HL-60 (cell line): ENCODE data around the gene GSG1L2.

Source experiments
- CTCF ChIP-seq: IDR thresholded peaks from one replicate; pipeline ENCODE4 v1.5.1; 2011; ENCODE audit warnings: low read length, control low read depth, inconsistent platforms; ENCODE audit not compliant: insufficient read depth
- GABPA ChIP-seq: IDR thresholded peaks from 2 replicates; pipeline ENCODE4 v1.6.1; 2012; ENCODE audit warnings: low read depth
- POLR2AphosphoS5 ChIP-seq: IDR thresholded peaks from 2 replicates; pipeline ENCODE4 v1.6.1; 2012; ENCODE audit warnings: low read depth
- REST ChIP-seq: IDR thresholded peaks from 2 replicates; pipeline ENCODE4 v1.6.1; 2012; ENCODE audit warnings: low read depth; ENCODE audit not compliant: insufficient replicate concordance

GRCh38 chr17:9839433-9839832 is 17.6 kb upstream of the GSG1L2 start:
- no peak for TF ChIP-seq CTCF
- TF ChIP-seq GABPA = no peak
- TF ChIP-seq POLR2AphosphoS5 = no peak
- TF ChIP-seq REST = no peak
